GM12878 (cell line): ENCODE measurements around the gene IL1B. TPM values are rescaled to one million over a fixed set of nuclear protein-coding genes. Genes with fewer than 3 reads are reported as not detected.

Experiments
- ATAC-seq: fragments of 200-7000 bp; cut with Tn5 transposase; 3 replicates; pipeline ENCODE4 v1.9.1; 2020; ENCODE audit warnings: mild to moderate bottlenecking, moderate library complexity
- BruUV-seq: library from RNA; stranded (reverse); fragments of 400-500 nt; replicated peaks from 2 replicates; lab custom pipeline; 2021; lab: Mats Ljungman, UMichigan
- CTCF ChIA-PET: fragments of 300-600 bp; sonication (Branson Sonifier 250); formaldehyde crosslinking; extraction: SDS; loops from one replicate; lab custom pipeline; 2021; ENCODE audit warnings: inconsistent platforms; lab: Yijun Ruan, JAX
- POLR2A ChIA-PET: fragments of 350-600 bp; formaldehyde crosslinking; extraction: SDS; loops from one replicate; lab custom pipeline; 2021; ENCODE audit warnings: inconsistent platforms; lab: Charles Lee
- RAD21 ChIA-PET: fragments of 300-600 bp; sonication (Branson Sonifier 250); formaldehyde crosslinking; loops from one replicate; lab custom pipeline; 2023; ENCODE audit warnings: antibody characterized with exemption; ENCODE audit not compliant: unreplicated experiment; lab: Charles Lee
- SMC1A ChIA-PET: fragments of 300-600 bp; sonication (Branson Sonifier 250); formaldehyde crosslinking; loops from one replicate; lab custom pipeline; 2023; ENCODE audit not compliant: unreplicated experiment, uncharacterized antibody; lab: Charles Lee
- DNase-seq: peaks from one replicate; pipeline ENCODE4 v3.0.0-alpha.2; 2011; ENCODE audit warnings: low read depth, low spot score
- FAIRE-seq: peaks from 3 replicates; lab custom pipeline; 2011; peaks lifted over from hg19 to GRCh38; lab: Jason Lieb, UNC
- H2AFZ ChIP-seq: 2 replicates; pipeline ENCODE4 v1.6.0; 2011; ENCODE audit warnings: low read depth, low read length, control low read depth; ENCODE audit not compliant: control insufficient read depth
- H3K27ac ChIP-seq: 2 replicates; pipeline ENCODE4 v1.5.1; 2011; ENCODE audit warnings: control low read depth; ENCODE audit not compliant: control insufficient read depth, insufficient read depth
- H3K27me3 ChIP-seq, 2 experiments: replicated peaks in 1 of 2; 2 replicates each; pipeline versions ENCODE4 v1.6.0 to v1.6.1; 2011; ENCODE audit warnings: low read length in 1 of 2; ENCODE audit not compliant: control insufficient read depth in 2 of 2, insufficient read depth in 2 of 2
- H3K36me3 ChIP-seq, 2 experiments: 2 replicates each; pipeline ENCODE4 v1.5.1; 2011; ENCODE audit warnings: low read length in 1 of 2; ENCODE audit not compliant: control insufficient read depth in 2 of 2, insufficient read depth in 2 of 2
- H3K4me1 ChIP-seq: 2 replicates; pipeline ENCODE4 v1.6.1; 2011; ENCODE audit warnings: mild to moderate bottlenecking, low read length, moderate library complexity, mixed read lengths; ENCODE audit not compliant: control insufficient read depth, insufficient read depth
- H3K4me2 ChIP-seq: 2 replicates; pipeline ENCODE4 v1.6.0; 2011; ENCODE audit warnings: control low read depth; ENCODE audit not compliant: control insufficient read depth, insufficient read depth
- H3K4me3 ChIP-seq: fragments of 200-600 bp; sonication (generic); 2 replicates; pipeline ENCODE4 v1.5.1; 2016
- H3K79me2 ChIP-seq: 2 replicates; pipeline ENCODE4 v1.6.0; 2011; ENCODE audit warnings: low read length; ENCODE audit not compliant: control insufficient read depth, insufficient read depth
- H3K9ac ChIP-seq: 2 replicates; pipeline ENCODE4 v1.8.0; 2011; ENCODE audit warnings: low read length, control low read depth, mixed read lengths; ENCODE audit not compliant: control insufficient read depth, insufficient read depth
- H3K9me3 ChIP-seq: replicated peaks from 3 replicates; pipeline ENCODE4 v1.5.1; 2011; ENCODE audit warnings: mild to moderate bottlenecking, low read length; ENCODE audit not compliant: control insufficient read depth, insufficient read depth
- H4K20me1 ChIP-seq: 2 replicates; pipeline ENCODE4 v1.6.0; 2011; ENCODE audit not compliant: control insufficient read depth, insufficient read depth
- BCL11A ChIP-seq: IDR thresholded peaks from 2 replicates; pipeline ENCODE4 v1.6.1; 2011; ENCODE audit warnings: low read depth, low read length
- BRCA1 ChIP-seq: IDR thresholded peaks from 2 replicates; pipeline ENCODE4 v1.6.1; 2011; ENCODE audit warnings: low read depth, low read length, improper control_type of control experiment
- FOXM1 ChIP-seq: IDR thresholded peaks from 2 replicates; pipeline ENCODE4 v1.6.1; 2012; ENCODE audit warnings: low read depth, mild to moderate bottlenecking, inconsistent platforms, low read length, moderate library complexity
- GABPA ChIP-seq: IDR thresholded peaks from 2 replicates; pipeline ENCODE4 v1.6.1; 2014; ENCODE audit warnings: antibody characterized with exemption, low read depth, mild to moderate bottlenecking, inconsistent platforms
- HDAC2 ChIP-seq: fragments of 200-600 bp; sonication (generic); IDR thresholded peaks from 2 replicates; pipeline ENCODE4 v1.6.1; 2017
- HDAC6 ChIP-seq: fragments of 200-600 bp; sonication (generic); IDR thresholded peaks from one replicate; pipeline ENCODE4 v1.8.0; 2017; ENCODE audit warnings: antibody characterized with exemption; ENCODE audit not compliant: unreplicated experiment
- JUND ChIP-seq: IDR thresholded peaks from 2 replicates; pipeline ENCODE4 v1.6.1; 2012; ENCODE audit warnings: low read depth, mild to moderate bottlenecking, low read length, improper control_type of control experiment, moderate library complexity
- KLF5 ChIP-seq: fragments of 450-650 bp; IDR thresholded peaks from 2 replicates; pipeline ENCODE4 v1.6.1; 2014; ENCODE audit warnings: mild to moderate bottlenecking; ENCODE audit not compliant: partially characterized antibody
- MYB ChIP-seq: fragments of 150-350 bp; IDR thresholded peaks from 2 replicates; pipeline ENCODE4 v1.6.1; 2014; ENCODE audit warnings: mild to moderate bottlenecking, low read depth, low read length, borderline replicate concordance
- SMAD1 ChIP-seq: fragments of 450-650 bp; IDR thresholded peaks from 2 replicates; pipeline ENCODE4 v1.6.1; 2018; ENCODE audit warnings: mild to moderate bottlenecking, low read depth; ENCODE audit not compliant: partially characterized antibody
- SREBF1 ChIP-seq: IDR thresholded peaks from 2 replicates; pipeline ENCODE4 v1.6.1; 2012; ENCODE audit warnings: mild to moderate bottlenecking, low read length
- STAT3 ChIP-seq: IDR thresholded peaks from 2 replicates; pipeline ENCODE4 v1.6.1; 2011; ENCODE audit warnings: low read depth, low read length, improper control_type of control experiment
- TARDBP ChIP-seq: IDR thresholded peaks from 2 replicates; pipeline ENCODE4 v1.6.1; 2016; ENCODE audit warnings: borderline replicate concordance
- WRNIP1 ChIP-seq: IDR thresholded peaks from 2 replicates; pipeline ENCODE4 v1.6.1; 2011; ENCODE audit warnings: low read depth, low read length, improper control_type of control experiment, borderline replicate concordance
- ZNF384 ChIP-seq: IDR thresholded peaks from 2 replicates; pipeline ENCODE4 v1.6.1; 2012; ENCODE audit warnings: low read depth, mild to moderate bottlenecking, low read length, improper control_type of control experiment, borderline replicate concordance
- in situ Hi-C: fragments of 300-500 bp; cut with MboI; formaldehyde crosslinking; loops from 9 replicates; pipeline ENCODE4 v1.14.3; 2018; ENCODE audit warnings: mixed read lengths
- intact Hi-C: fragments of 100-400 bp; cut with micrococcal nuclease; formaldehyde crosslinking; loops from one replicate; pipeline ENCODE4 v1.14.2; 2022; ENCODE audit not compliant: unreplicated experiment
- polyA plus RNA-seq, 11 experiments: library from polyadenylated mRNA; depleted of rRNA in 4 of 11; unstranded in 6 of 11; stranded (reverse) in 5 of 11; fragments of >200 nt; fragmentation: Nextera tagmentation in 4 of 11; fragmentation: Illumina TruSeq in 1 of 11; extraction: Ambion mirVana in 4 of 11; extraction: Trizol in 1 of 11; gene quantifications; 1 replicate in 1 of 11; 2 replicates in 10 of 11; pipeline versions ENCODE4 v1.2.1 to v1.2.3, GENCODE V29; 2011 to 2016; ENCODE audit warnings: inconsistent platforms in 2 of 11, missing spikeins in 2 of 11, low read depth in 1 of 11
- total RNA-seq, 4 experiments: library from RNA; depleted of rRNA in 3 of 4; stranded (reverse); fragments of >200 nt in 3 of 4; fragmentation: Illumina TruSeq in 1 of 4; extraction: Trizol in 1 of 4; gene quantifications; 2 replicates each; pipeline versions ENCODE4 v1.2.1 to v1.2.3, GENCODE V29; 2013 to 2021
- TF ChIP-seq, protein P1 (sequence below): fragments of 450-650 bp; IDR thresholded peaks from 2 replicates; pipeline ENCODE4 v1.6.1; 2018; ENCODE audit warnings: mild to moderate bottlenecking, low read depth, moderate library complexity; ENCODE audit not compliant: partially characterized antibody
- TF ChIP-seq, protein P2 (sequence below): fragments of 450-650 bp; conservative IDR thresholded peaks from 2 replicates; pipeline ENCODE4 v1.6.1; 2017; ENCODE audit warnings: mild to moderate bottlenecking, moderate library complexity

Gene IL1B
- total and polyA plus RNA-seq, 10 of the 15 experiments (the other 5 are each of a cell fraction or from before 2014, with no cell fraction given) = 0.20 to 1.6 (median 0.84) TPM

DNA sequence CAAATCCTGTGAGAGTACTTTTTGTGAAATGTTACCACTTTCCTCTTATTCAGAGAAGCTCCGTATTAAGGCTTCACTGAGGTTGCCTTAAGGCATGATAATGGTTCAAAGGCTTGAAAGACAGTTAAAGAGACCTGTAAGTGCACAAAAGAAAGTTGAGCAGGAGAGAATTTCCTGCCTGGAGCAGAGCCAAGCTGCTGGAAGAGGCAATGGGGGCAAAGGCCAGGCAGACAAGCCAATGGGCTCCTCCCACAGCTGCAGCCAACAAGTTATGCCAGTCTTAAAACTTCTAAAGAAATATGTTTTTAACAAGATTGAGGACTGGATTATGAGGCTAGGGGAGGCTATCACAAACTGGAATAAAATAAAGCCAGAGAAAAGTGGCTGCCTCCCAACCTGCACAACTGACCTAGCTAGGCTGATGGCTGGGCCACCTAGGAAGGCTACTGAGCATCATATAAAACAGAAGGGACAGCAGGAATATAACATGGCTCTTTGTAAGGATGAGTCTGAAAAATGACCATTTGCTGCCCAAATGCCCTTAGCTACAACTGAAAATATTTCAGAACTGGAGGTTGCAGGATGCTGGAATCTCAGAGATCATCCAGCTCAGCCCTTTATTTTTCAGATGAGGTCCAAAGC, 2.1 kb downstream of the IL1B start (continued):
- TF ChIP-seq, protein P1, sequence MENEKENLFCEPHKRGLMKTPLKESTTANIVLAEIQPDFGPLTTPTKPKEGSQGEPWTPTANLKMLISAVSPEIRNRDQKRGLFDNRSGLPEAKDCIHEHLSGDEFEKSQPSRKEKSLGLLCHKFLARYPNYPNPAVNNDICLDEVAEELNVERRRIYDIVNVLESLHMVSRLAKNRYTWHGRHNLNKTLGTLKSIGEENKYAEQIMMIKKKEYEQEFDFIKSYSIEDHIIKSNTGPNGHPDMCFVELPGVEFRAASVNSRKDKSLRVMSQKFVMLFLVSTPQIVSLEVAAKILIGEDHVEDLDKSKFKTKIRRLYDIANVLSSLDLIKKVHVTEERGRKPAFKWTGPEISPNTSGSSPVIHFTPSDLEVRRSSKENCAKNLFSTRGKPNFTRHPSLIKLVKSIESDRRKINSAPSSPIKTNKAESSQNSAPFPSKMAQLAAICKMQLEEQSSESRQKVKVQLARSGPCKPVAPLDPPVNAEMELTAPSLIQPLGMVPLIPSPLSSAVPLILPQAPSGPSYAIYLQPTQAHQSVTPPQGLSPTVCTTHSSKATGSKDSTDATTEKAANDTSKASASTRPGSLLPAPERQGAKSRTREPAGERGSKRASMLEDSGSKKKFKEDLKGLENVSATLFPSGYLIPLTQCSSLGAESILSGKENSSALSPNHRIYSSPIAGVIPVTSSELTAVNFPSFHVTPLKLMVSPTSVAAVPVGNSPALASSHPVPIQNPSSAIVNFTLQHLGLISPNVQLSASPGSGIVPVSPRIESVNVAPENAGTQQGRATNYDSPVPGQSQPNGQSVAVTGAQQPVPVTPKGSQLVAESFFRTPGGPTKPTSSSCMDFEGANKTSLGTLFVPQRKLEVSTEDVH = no peak
- no peak for TF ChIP-seq MYB
- TF ChIP-seq BCL11A = no peak
- TF ChIP-seq KLF5 = no peak
- TF ChIP-seq STAT3 = no peak
- no peak for TF ChIP-seq TARDBP
- no peak for TF ChIP-seq SREBF1
- TF ChIP-seq SMAD1 = no peak

DNA sequence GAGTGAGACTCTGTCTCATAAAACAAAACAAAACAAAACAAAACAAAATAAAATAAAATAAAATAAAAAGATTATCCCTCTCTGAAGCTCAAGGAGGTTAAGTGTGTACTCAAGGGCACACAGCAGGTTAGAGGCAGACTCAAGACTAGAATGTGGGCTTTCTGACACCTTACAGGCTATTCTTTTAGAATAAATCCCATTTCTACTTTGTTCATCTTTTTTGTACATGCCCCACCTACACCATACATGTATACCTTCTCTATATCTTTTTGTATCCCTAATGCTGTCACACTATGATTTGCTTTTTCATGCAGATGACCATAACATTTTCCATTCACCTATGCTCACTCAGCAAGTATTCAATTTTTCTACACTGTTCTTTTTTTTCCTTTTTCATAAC, 2.6 kb downstream of the IL1B start:
- Histone ChIP-seq H3K79me2 (no peaks in the 10 kb centered on the region), H3K4me3 (no peak overlapping the region), H4K20me1 (no peaks in the 10 kb centered on the region), H3K4me1 (peaks cover 25% of the 10 kb centered on the region), H3K4me2 (no peak overlapping the region), H2AFZ (no peak overlapping the region), H3K9me3 (no peaks in the 10 kb centered on the region; the same call in 2 of the 3 replicates), H3K27ac (no peak overlapping the region), H3K36me3 (no peaks in the 10 kb centered on the region), H3K9ac (no peak overlapping the region), H3K27me3 (no peaks in the 10 kb centered on the region)
- RAD21 ChIA-PET = interaction anchor here (1.6 to 3.1 kb wide), 4 partner anchors 51 to 85 kb away, joined by 3 to 10 read pairs (median 6); no protein-coding TSS in a partner anchor
- DNase-seq = no peak
- FAIRE-seq = no peak
- POLR2A ChIA-PET = interaction anchor here (1.5 to 3.8 kb wide), 2 partner anchors 9 to 20 kb away, joined by 4 to 15 read pairs; no protein-coding TSS in a partner anchor
- no TSS peak for BruUV-seq
- no peak for ATAC-seq
- CTCF ChIA-PET = interaction anchor here (0.7 to 3.8 kb wide), 5 partner anchors 9 to 108 kb away, joined by 3 to 13 read pairs (median 5); no protein-coding TSS in a partner anchor
- SMC1A ChIA-PET = interaction anchor here (0.8 to 6.5 kb wide), 10 partner anchors 8 to 234 kb away, joined by 3 to 33 read pairs (median 5); no protein-coding TSS in a partner anchor
- in situ Hi-C loops = no loop called here
- intact Hi-C loops = no loop called here
- TF ChIP-seq, protein P2, sequence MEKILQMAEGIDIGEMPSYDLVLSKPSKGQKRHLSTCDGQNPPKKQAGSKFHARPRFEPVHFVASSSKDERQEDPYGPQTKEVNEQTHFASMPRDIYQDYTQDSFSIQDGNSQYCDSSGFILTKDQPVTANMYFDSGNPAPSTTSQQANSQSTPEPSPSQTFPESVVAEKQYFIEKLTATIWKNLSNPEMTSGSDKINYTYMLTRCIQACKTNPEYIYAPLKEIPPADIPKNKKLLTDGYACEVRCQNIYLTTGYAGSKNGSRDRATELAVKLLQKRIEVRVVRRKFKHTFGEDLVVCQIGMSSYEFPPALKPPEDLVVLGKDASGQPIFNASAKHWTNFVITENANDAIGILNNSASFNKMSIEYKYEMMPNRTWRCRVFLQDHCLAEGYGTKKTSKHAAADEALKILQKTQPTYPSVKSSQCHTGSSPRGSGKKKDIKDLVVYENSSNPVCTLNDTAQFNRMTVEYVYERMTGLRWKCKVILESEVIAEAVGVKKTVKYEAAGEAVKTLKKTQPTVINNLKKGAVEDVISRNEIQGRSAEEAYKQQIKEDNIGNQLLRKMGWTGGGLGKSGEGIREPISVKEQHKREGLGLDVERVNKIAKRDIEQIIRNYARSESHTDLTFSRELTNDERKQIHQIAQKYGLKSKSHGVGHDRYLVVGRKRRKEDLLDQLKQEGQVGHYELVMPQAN = no peak
- no peak for TF ChIP-seq WRNIP1
- TF ChIP-seq BRCA1 = no peak
- TF ChIP-seq GABPA = no peak
- no peak for TF ChIP-seq JUND
- no peak for TF ChIP-seq HDAC2
- TF ChIP-seq ZNF384 = no peak
- TF ChIP-seq HDAC6 = no peak
- TF ChIP-seq FOXM1 = no peak
- TF ChIP-seq SREBF1 = no peak
